GM12878 (cell line): Measurements from ENCODE around the gene MAP3K1. TPM values are rescaled to one million over a fixed set of nuclear protein-coding genes. Genes with fewer than 3 reads are reported as not detected.
A peak's percentile ranks its signal among the peaks of the same experiment; 100 is the strongest.

ENCODE experiments used
- ATAC-seq: fragments of 200-7000 bp; cut with Tn5 transposase; 3 replicates; pipeline ENCODE4 v1.9.1; 2020; ENCODE audit warnings: mild to moderate bottlenecking, moderate library complexity
- BruUV-seq: library from RNA; stranded (reverse); fragments of 400-500 nt; replicated peaks from 2 replicates; lab custom pipeline; 2021; lab: Mats Ljungman, UMichigan
- CTCF ChIA-PET: fragments of 300-600 bp; sonication (Branson Sonifier 250); formaldehyde crosslinking; extraction: SDS; loops from one replicate; lab custom pipeline; 2021; ENCODE audit warnings: inconsistent platforms; lab: Yijun Ruan, JAX
- POLR2A ChIA-PET: fragments of 350-600 bp; formaldehyde crosslinking; extraction: SDS; loops from one replicate; lab custom pipeline; 2021; ENCODE audit warnings: inconsistent platforms; lab: Charles Lee
- RAD21 ChIA-PET: fragments of 300-600 bp; sonication (Branson Sonifier 250); formaldehyde crosslinking; loops from one replicate; lab custom pipeline; 2023; ENCODE audit warnings: antibody characterized with exemption; ENCODE audit not compliant: unreplicated experiment; lab: Charles Lee
- SMC1A ChIA-PET: fragments of 300-600 bp; sonication (Branson Sonifier 250); formaldehyde crosslinking; loops from one replicate; lab custom pipeline; 2023; ENCODE audit not compliant: unreplicated experiment, uncharacterized antibody; lab: Charles Lee
- DNase-seq: peaks from one replicate; pipeline ENCODE4 v3.0.0-alpha.2; 2011; ENCODE audit warnings: low read depth, low spot score
- FAIRE-seq: peaks from 3 replicates; lab custom pipeline; 2011; peaks lifted over from hg19 to GRCh38; lab: Jason Lieb, UNC
- H2AFZ ChIP-seq: 2 replicates; pipeline ENCODE4 v1.6.0; 2011; ENCODE audit warnings: low read depth, low read length, control low read depth; ENCODE audit not compliant: control insufficient read depth
- H3K27ac ChIP-seq: 2 replicates; pipeline ENCODE4 v1.5.1; 2011; ENCODE audit warnings: control low read depth; ENCODE audit not compliant: control insufficient read depth, insufficient read depth
- H3K27me3 ChIP-seq, 2 experiments: replicated peaks in 1 of 2; 2 replicates each; pipeline versions ENCODE4 v1.6.0 to v1.6.1; 2011; ENCODE audit warnings: low read length in 1 of 2; ENCODE audit not compliant: control insufficient read depth in 2 of 2, insufficient read depth in 2 of 2
- H3K36me3 ChIP-seq, 2 experiments: 2 replicates each; pipeline ENCODE4 v1.5.1; 2011; ENCODE audit warnings: low read length in 1 of 2; ENCODE audit not compliant: control insufficient read depth in 2 of 2, insufficient read depth in 2 of 2
- H3K4me1 ChIP-seq: 2 replicates; pipeline ENCODE4 v1.6.1; 2011; ENCODE audit warnings: mild to moderate bottlenecking, low read length, moderate library complexity, mixed read lengths; ENCODE audit not compliant: control insufficient read depth, insufficient read depth
- H3K4me2 ChIP-seq: 2 replicates; pipeline ENCODE4 v1.6.0; 2011; ENCODE audit warnings: control low read depth; ENCODE audit not compliant: control insufficient read depth, insufficient read depth
- H3K4me3 ChIP-seq: fragments of 200-600 bp; sonication (generic); 2 replicates; pipeline ENCODE4 v1.5.1; 2016
- H3K79me2 ChIP-seq: 2 replicates; pipeline ENCODE4 v1.6.0; 2011; ENCODE audit warnings: low read length; ENCODE audit not compliant: control insufficient read depth, insufficient read depth
- H3K9ac ChIP-seq: 2 replicates; pipeline ENCODE4 v1.8.0; 2011; ENCODE audit warnings: low read length, control low read depth, mixed read lengths; ENCODE audit not compliant: control insufficient read depth, insufficient read depth
- H3K9me3 ChIP-seq: replicated peaks from 3 replicates; pipeline ENCODE4 v1.5.1; 2011; ENCODE audit warnings: mild to moderate bottlenecking, low read length; ENCODE audit not compliant: control insufficient read depth, insufficient read depth
- H4K20me1 ChIP-seq: 2 replicates; pipeline ENCODE4 v1.6.0; 2011; ENCODE audit not compliant: control insufficient read depth, insufficient read depth
- CTCF ChIP-seq, 3 experiments: IDR thresholded peaks in 2 of 3; conservative IDR thresholded peaks in 1 of 3; 2 replicates each; pipeline ENCODE4 v1.5.1; 2011; ENCODE audit warnings: low read depth in 3 of 3, low read length in 3 of 3, mild to moderate bottlenecking in 3 of 3, control low read depth in 2 of 3, moderate library complexity in 2 of 3, inconsistent platforms in 1 of 3, mixed read lengths in 1 of 3; ENCODE audit not compliant: control insufficient read depth in 2 of 3, insufficient read depth in 1 of 3; ENCODE audit errors: extremely low read depth in 1 of 3
- EED ChIP-seq: sonication (generic); IDR thresholded peaks from 2 replicates; pipeline ENCODE4 v1.6.1; 2016; ENCODE audit warnings: antibody characterized with exemption, low read depth
- IKZF1 ChIP-seq: fragments of 450-650 bp; conservative IDR thresholded peaks from 2 replicates; pipeline ENCODE4 v1.6.1; 2017; ENCODE audit warnings: antibody characterized with exemption, mild to moderate bottlenecking
- MTA2 ChIP-seq: fragments of 450-650 bp; IDR thresholded peaks from 2 replicates; pipeline ENCODE4 v1.6.1; 2016; ENCODE audit warnings: low read depth, mild to moderate bottlenecking, moderate library complexity
- PKNOX1 ChIP-seq: fragments of 450-650 bp; IDR thresholded peaks from 2 replicates; pipeline ENCODE4 v1.6.1; 2016; ENCODE audit warnings: mild to moderate bottlenecking
- RAD21 ChIP-seq: IDR thresholded peaks from 2 replicates; pipeline ENCODE4 v1.6.1; 2011; ENCODE audit warnings: mild to moderate bottlenecking, low read depth, low read length, moderate library complexity; ENCODE audit not compliant: insufficient read depth
- RELB ChIP-seq: fragments of 450-650 bp; IDR thresholded peaks from 2 replicates; pipeline ENCODE4 v1.6.1; 2017; ENCODE audit warnings: low read depth, mild to moderate bottlenecking, moderate library complexity
- RUNX3 ChIP-seq: IDR thresholded peaks from 2 replicates; pipeline ENCODE4 v1.6.1; 2012; ENCODE audit warnings: low read length, inconsistent platforms
- SKIL ChIP-seq: fragments of 450-650 bp; IDR thresholded peaks from 2 replicates; pipeline ENCODE4 v1.6.1; 2017; ENCODE audit warnings: mild to moderate bottlenecking, low read depth, inconsistent platforms; ENCODE audit not compliant: poor library complexity, severe bottlenecking
- SMC3 ChIP-seq: IDR thresholded peaks from 2 replicates; pipeline ENCODE4 v1.6.1; 2011; ENCODE audit warnings: low read length, improper control_type of control experiment, borderline replicate concordance
- TAF1 ChIP-seq: IDR thresholded peaks from 2 replicates; pipeline ENCODE4 v1.6.1; 2011; ENCODE audit warnings: mild to moderate bottlenecking, low read depth, low read length, borderline replicate concordance
- WGBS: methylation state at CpG from one replicate; pipeline ENCODE4 v1.1.6; 2016; ENCODE audit warnings: low lambda C conversion rate; ENCODE audit not compliant: insufficient replicate concordance, insufficient coverage; ENCODE audit errors: missing lambda C conversion rate; 5-methylcytosine and 5-hydroxymethylcytosine counted together
- in situ Hi-C: fragments of 300-500 bp; cut with MboI; formaldehyde crosslinking; loops from 9 replicates; pipeline ENCODE4 v1.14.3; 2018; ENCODE audit warnings: mixed read lengths
- intact Hi-C: fragments of 100-400 bp; cut with micrococcal nuclease; formaldehyde crosslinking; loops from one replicate; pipeline ENCODE4 v1.14.2; 2022; ENCODE audit not compliant: unreplicated experiment
- polyA plus RNA-seq, 11 experiments: library from polyadenylated mRNA; depleted of rRNA in 4 of 11; unstranded in 6 of 11; stranded (reverse) in 5 of 11; fragments of >200 nt; fragmentation: Nextera tagmentation in 4 of 11; fragmentation: Illumina TruSeq in 1 of 11; extraction: Ambion mirVana in 4 of 11; extraction: Trizol in 1 of 11; gene quantifications; 1 replicate in 1 of 11; 2 replicates in 10 of 11; pipeline versions ENCODE4 v1.2.1 to v1.2.3, GENCODE V29; 2011 to 2016; ENCODE audit warnings: inconsistent platforms in 2 of 11, missing spikeins in 2 of 11, low read depth in 1 of 11
- total RNA-seq, 4 experiments: library from RNA; depleted of rRNA in 3 of 4; stranded (reverse); fragments of >200 nt in 3 of 4; fragmentation: Illumina TruSeq in 1 of 4; extraction: Trizol in 1 of 4; gene quantifications; 2 replicates each; pipeline versions ENCODE4 v1.2.1 to v1.2.3, GENCODE V29; 2013 to 2021
- TF ChIP-seq, protein P1 (sequence below): IDR thresholded peaks from 2 replicates; pipeline ENCODE4 v1.6.1; 2012; ENCODE audit warnings: low read depth, low read length, improper control_type of control experiment

Gene MAP3K1
- total and polyA plus RNA-seq, 10 of the 15 experiments (the other 5 are each of a cell fraction or from before 2014, with no cell fraction given), result 7.5 to 24.6 (median 12.6) TPM

GRCh38 chr5:56838409-56839039, 23.2 kb downstream of the MAP3K1 start:
- POLR2A ChIA-PET, result interaction anchor here (0.6 to 3.5 kb wide), 5 partner anchors 12 to 566 kb away, joined by 3 to 9 read pairs (median 3); no protein-coding TSS in a partner anchor
- peak; percentile 85 for ATAC-seq
- FAIRE-seq, result peak; percentile 62
- H3K4me3 ChIP-seq, result no peak overlapping the region; the same call in 1 of the 2 replicates
- intact Hi-C loops, result loop anchor here (1.0 to 5.0 kb wide), 3 partner anchors 356 to 568 kb away; no protein-coding TSS in a partner anchor
- peak overlapping the region; percentile 55 for H3K4me2 ChIP-seq
- H3K9ac ChIP-seq, result no peak overlapping the region
- no peaks in the 10 kb centered on the region for H3K27me3 ChIP-seq
- H3K4me1 ChIP-seq, result peaks cover 8% of the 10 kb centered on the region; the same call in 1 of the 2 replicates
- H3K9me3 ChIP-seq, result no peaks in the 10 kb centered on the region
- H4K20me1 ChIP-seq, result no peaks in the 10 kb centered on the region
- BruUV-seq, result no TSS peak
- H3K79me2 ChIP-seq, result peaks cover 4% of the 10 kb centered on the region
- no peaks in the 10 kb centered on the region for H3K36me3 ChIP-seq
- no peak overlapping the region for H3K27ac ChIP-seq
- RAD21 ChIA-PET, result interaction anchor here (0.8 to 6.4 kb wide), 44 partner anchors 11 to 902 kb away, joined by 3 to 174 read pairs (median 5); partner anchors contain the start of genes MAP3K1 and SETD9
- in situ Hi-C loops, result loop anchor here (5.0 to 10.0 kb wide), 3 partner anchors 356 to 904 kb away; no protein-coding TSS in a partner anchor
- CTCF ChIA-PET, result interaction anchor here (0.5 to 9.2 kb wide), 65 partner anchors 10 to 998 kb away, joined by 3 to 296 read pairs (median 4); partner anchors contain the start of genes MAP3K1 and SETD9
- WGBS, result 3% methylated on average over 4 of the region's 4 CpGs
- SMC1A ChIA-PET, result interaction anchor here (0.7 to 6.6 kb wide), 60 partner anchors 8 to 903 kb away, joined by 3 to 164 read pairs (median 5); no protein-coding TSS in a partner anchor
- peak overlapping the region; percentile 9; the same call in 1 of the 2 replicates for H2AFZ ChIP-seq
- peak; percentile 42 for DNase-seq
- TF ChIP-seq RUNX3 (no peak), EED (0 out of 2 replicates have a peak, but pooled peaks have one; percentile 17), IKZF1 (peak; percentile 24; the same call in 1 of the 2 replicates), SKIL (peak; percentile 39), MTA2 (peak; percentile 37), CTCF (IDR thresholded peaks at IDR 0.05 in 2 of 3, conservative IDR thresholded peaks at IDR 0.05 in 1 of 3; ENCODE audit: control insufficient read depth in 2 of 3, extremely low read depth in 1 of 3, insufficient read depth in 1 of 3, low read depth in 3 of 3, low read length in 3 of 3) (peak; percentile 41 to 78 (median 52); a peak in 5 of 6 replicates), RELB (peak; percentile 40; the same call in 1 of the 2 replicates), SMC3 (peak; percentile 82), PKNOX1 (peak; percentile 47; the same call in 1 of the 2 replicates), TAF1 (no peak), RAD21 (peak; percentile 79)
- TF ChIP-seq, protein P1, sequence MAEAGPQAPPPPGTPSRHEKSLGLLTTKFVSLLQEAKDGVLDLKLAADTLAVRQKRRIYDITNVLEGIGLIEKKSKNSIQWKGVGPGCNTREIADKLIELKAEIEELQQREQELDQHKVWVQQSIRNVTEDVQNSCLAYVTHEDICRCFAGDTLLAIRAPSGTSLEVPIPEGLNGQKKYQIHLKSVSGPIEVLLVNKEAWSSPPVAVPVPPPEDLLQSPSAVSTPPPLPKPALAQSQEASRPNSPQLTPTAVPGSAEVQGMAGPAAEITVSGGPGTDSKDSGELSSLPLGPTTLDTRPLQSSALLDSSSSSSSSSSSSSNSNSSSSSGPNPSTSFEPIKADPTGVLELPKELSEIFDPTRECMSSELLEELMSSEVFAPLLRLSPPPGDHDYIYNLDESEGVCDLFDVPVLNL, result no peak
